ENCODE data around the gene WNT8A. TPM values are rescaled to one million over a fixed set of nuclear protein-coding genes. Genes with fewer than 3 reads are reported as not detected.
"Not testable (repeated sequence)": the region's sequence is repeated elsewhere in the genome, so short reads cannot be mapped to it uniquely, and the experiment has no call there.

WNT8A gene
- total RNA-seq, 1 experiment from 2014 or later = not detected

DNA sequence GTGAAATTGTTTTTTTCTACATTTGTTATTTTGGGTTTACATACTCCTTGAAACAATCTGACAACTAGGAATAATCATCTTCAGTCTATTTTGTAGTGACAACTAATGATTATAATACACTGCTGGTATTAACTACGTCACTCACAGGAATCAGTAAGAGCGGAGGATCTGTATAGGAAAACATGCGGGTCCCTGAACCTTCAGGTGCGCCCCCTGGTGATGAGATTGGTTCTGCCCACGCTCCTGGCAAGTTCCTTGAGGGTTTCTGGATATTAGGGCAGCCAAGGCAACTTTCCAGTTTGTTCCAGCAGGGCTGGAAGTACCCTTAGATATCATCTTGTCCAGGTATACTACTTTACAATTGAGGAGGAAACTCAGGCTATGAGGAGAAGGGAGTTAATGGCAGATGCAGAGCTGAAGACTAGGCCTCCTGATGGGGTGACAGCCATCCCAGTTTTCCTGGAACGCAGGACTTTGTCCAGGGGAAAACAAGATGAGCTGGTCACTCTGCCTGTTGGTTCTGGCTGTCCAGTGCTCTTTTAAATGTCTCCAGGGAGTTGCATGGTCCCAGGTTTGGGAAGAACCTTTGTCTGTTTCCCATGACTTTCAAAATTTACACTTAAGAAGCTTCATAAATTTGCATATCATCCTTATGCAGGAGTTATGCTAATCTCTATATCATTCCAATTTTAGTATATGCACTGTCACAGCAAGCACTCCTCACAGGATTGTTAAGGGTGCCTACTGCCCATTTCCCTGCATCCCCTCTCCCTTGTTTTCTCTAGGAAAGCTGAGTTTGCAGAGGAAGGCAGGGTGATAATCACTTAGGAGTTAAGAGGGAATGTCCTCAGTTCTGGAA is 14.9 kb upstream of the WNT8A start:
- H3K27ac ChIP-seq = no peak overlapping the region
- DNase-seq = peak; percentile 62 to 84
- H3K4me3 ChIP-seq = no peak overlapping the region
- H3K36me3 ChIP-seq = no peaks in the 10 kb centered on the region
- no peaks in the 10 kb centered on the region for H3K27me3 ChIP-seq
- no peaks in the 10 kb centered on the region for H3K9me3 ChIP-seq (replicated peaks)
- H3K4me1 ChIP-seq = no peaks in the 10 kb centered on the region

- H3K27me3 ChIP-seq; H3K4me1 ChIP-seq; H3K27ac ChIP-seq; H3K4me3 ChIP-seq; H3K36me3 ChIP-seq; DNase-seq; H3K9me3 ChIP-seq (replicated peaks): not testable (repeated sequence)
These were observed 13.8 kb upstream of the WNT8A start for GRCh38 chr5:138070026-138070425.

DNA sequence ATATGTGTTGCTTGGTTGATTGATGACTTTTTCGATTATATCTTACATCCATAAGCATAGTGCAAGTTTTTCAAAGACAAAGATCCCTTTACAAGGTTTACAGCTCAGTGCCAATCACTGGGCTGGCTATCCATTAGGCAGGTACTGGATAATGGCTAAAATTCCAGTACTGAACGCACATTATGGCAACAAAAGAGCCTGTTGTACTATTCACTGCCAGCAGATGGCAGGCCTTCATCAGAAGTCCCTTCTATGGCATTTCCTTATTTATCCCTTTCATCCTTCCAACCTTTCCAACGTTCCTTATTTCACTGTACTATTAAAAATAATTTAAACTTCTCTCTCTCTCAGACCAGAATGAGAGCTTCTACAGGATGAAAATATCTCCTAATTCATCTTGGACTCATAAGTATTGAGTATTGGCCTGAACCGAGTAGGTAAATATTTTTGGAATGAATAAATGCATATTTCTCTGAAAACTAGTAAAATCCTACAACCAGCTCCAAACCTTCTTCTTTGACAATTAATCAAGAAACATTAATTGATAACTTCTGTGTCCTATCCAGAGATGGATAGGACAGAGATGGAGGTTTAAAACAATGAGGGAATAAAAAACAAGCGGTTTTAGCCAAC is 6.7 kb upstream of the WNT8A start:
- Histone ChIP-seq H3K27me3 (no peaks in the 10 kb centered on the region; the same call in 1 of the 2 replicates), H3K9me3 (replicated peaks) (no peaks in the 10 kb centered on the region), H3K27ac (no peak overlapping the region), H3K4me1 (no peaks in the 10 kb centered on the region; the same call in 1 of the 2 replicates), H3K36me3 (no peaks in the 10 kb centered on the region), H3K4me3 (no peak overlapping the region)
- peak; percentile 44 to 82 for DNase-seq

DNA sequence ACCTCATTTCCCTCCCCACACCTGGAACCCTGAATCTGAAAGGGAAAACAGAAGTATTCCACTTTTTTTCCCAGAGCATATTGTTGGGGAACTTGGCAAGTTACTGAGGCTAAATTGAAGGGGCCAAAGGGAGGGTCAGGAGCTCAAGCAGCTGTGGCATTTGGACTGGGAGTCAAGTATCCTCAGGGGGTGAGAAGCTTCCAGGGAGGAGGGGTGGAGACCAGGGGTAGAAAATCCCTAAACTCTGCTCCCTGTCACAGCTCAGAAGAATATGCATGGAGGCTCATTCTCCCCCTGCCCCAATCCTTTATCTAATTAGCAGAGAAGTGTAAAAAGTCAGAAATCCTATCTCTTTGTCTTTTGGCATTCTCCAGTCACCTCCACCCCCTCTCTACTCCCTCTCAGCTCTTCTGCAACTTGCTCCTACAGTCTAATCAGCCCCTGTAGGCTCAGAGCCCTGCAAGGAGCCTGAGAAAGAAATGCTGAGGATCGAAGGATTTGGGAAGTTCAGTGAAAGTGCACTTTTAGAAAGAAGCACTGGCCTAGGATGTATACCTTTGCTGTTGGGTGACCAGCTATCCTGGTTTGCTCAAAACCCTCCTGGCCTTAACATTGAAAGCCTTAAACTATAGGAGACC is 5.7 kb upstream of the WNT8A start:
- no peak overlapping the region for H3K4me3 ChIP-seq
- no peaks in the 10 kb centered on the region; the same call in 1 of the 2 replicates for H3K27me3 ChIP-seq
- no peak overlapping the region for H3K27ac ChIP-seq
- H3K4me1 ChIP-seq = no peaks in the 10 kb centered on the region; the same call in 1 of the 2 replicates
- H3K9me3 ChIP-seq (replicated peaks) = no peaks in the 10 kb centered on the region
- DNase-seq = peak in 1 of 2 experiments; percentile 11
- no peaks in the 10 kb centered on the region for H3K36me3 ChIP-seq

DNA sequence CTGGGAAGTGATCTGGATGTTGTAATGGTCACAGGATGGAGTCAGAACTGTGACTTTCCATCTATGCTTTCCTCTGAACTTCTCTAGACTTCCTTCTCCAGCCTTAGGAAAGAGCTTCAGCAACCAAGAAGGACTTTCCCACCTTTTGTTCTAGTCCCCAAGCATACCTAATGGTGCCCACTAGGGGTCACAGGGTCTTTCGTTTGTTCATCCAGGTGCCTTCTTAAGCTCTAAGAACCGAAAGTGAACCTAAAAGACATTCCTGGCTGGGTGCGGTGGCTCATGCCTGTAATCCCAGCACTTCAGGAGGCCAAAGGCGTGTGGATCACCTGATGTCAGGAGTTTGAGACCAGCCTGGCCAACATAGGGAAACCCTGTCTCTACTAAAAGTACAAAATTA is 1.8 kb upstream of the WNT8A start:
- Histone ChIP-seq H3K27me3 (no peaks in the 10 kb centered on the region; the same call in 1 of the 2 replicates), H3K4me1 (no peaks in the 10 kb centered on the region; the same call in 1 of the 2 replicates), H3K4me3 (no peak overlapping the region), H3K9me3 (replicated peaks) (no peaks in the 10 kb centered on the region), H3K36me3 (no peaks in the 10 kb centered on the region), H3K27ac (no peak overlapping the region)
- DNase-seq = no peak

DNA sequence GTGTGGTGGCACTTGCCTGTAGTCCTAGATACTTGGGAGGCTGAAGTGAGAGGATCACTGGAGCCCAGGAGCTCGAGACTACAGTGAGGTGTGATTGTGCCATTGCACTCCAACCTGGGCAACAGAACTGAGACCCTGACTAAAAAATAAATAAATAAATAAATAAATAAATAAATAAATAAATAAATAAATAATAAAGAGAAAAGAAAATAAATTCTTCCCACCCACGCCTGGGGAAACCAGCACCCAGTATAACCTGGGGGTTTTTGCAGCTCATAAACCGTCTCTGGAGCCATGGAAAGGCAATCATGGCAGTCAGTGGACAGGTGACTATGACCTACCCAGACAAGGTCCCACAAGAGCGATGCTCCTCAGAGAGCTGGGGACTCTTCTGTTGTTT is 7.9 kb downstream of the WNT8A start:
- H3K4me1 ChIP-seq = no peaks in the 10 kb centered on the region
- H3K36me3 ChIP-seq = no peaks in the 10 kb centered on the region
- H3K4me3 ChIP-seq = no peak overlapping the region
- H3K27ac ChIP-seq = no peak overlapping the region
- DNase-seq = no peak
- H3K9me3 ChIP-seq (replicated peaks) = no peaks in the 10 kb centered on the region
- H3K27me3 ChIP-seq = peaks cover 5% of the 10 kb centered on the region; the same call in 1 of the 2 replicates

- Histone ChIP-seq H3K27ac (no peak overlapping the region), H3K36me3 (no peaks in the 10 kb centered on the region), H3K27me3 (peaks cover 5% of the 10 kb centered on the region; the same call in 1 of the 2 replicates), H3K4me3 (no peak overlapping the region), H3K9me3 (replicated peaks) (no peaks in the 10 kb centered on the region), H3K4me1 (no peaks in the 10 kb centered on the region)
- DNase-seq = no peak
These were observed 8.5 kb downstream of the WNT8A start for GRCh38 chr5:138092301-138092700.

DNA sequence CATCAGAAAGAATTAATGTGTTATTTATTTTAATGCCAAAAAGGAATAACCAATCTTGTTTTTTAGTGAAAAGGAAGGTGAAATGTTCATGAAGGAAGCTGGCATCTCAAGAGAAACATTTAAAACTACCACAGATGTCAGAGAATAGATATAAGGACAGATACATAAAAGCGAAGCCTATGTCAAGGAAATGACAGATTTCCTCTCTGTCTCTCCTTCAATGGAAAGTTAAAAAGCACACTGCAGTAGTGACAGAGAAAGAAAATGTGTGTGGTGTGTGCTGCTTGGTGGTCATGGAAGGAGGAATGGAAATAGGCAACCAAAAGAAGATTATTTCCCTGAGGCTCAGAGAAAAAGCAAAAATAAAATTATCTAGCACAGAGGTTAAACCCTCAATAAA is 9.2 kb downstream of the WNT8A start:
- H3K4me1 ChIP-seq = no peaks in the 10 kb centered on the region
- no peaks in the 10 kb centered on the region for H3K36me3 ChIP-seq
- H3K9me3 ChIP-seq (replicated peaks) = no peaks in the 10 kb centered on the region
- no peak for DNase-seq
- no peak overlapping the region for H3K4me3 ChIP-seq
- H3K27ac ChIP-seq = no peak overlapping the region
- peaks cover 5% of the 10 kb centered on the region; the same call in 1 of the 2 replicates for H3K27me3 ChIP-seq

DNA sequence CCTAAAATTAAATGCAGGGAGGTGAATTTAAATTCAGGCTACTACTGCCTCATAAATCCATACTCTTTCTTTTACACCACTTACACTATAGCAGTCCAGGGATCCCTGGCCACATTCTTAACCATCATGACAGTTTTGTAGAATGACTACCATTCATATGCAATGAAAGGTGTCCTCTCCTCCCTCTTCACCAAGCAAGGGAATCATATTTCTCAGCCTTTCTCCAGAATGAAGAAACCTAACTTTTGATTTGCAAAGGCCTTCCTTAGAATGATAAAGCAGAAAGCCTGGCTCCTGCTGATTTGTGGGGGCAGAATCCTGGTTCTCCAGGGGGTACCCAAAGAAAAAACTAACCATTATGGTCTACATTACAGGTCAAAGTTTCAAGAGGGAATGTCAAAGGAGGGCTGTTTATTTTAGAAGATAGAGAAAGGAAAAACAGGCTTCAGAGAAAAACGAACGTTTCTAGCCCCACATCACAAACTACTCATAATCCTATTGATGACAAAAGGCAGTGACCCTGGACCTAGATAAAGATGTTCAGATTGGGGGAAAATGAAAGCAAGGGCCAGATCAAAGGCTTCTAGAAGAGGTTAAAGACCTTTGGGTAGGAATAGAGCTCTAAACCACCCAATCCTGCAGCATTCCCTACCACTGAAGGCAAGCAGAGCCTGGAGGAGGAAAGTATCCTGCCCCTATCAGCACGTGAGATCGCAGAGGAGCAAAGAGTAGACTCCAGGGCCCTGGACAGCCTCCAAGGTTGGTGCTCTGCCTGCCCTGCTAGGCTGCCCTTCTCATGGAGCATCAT is 11.5 kb downstream of the WNT8A start:
- DNase-seq = no peak
- Histone ChIP-seq H3K27ac (no peak overlapping the region), H3K4me1 (no peaks in the 10 kb centered on the region), H3K4me3 (no peak overlapping the region), H3K27me3 (peaks cover 10% of the 10 kb centered on the region), H3K36me3 (no peaks in the 10 kb centered on the region), H3K9me3 (replicated peaks) (no peaks in the 10 kb centered on the region)

GRCh38 chr5:138096363-138096762 is 12.5 kb downstream of the WNT8A start:
- Histone ChIP-seq H3K9me3 (replicated peaks) (no peaks in the 10 kb centered on the region), H3K4me1 (no peaks in the 10 kb centered on the region), H3K36me3 (no peaks in the 10 kb centered on the region), H3K27ac (no peak overlapping the region), H3K4me3 (no peak overlapping the region), H3K27me3 (peaks cover 10% of the 10 kb centered on the region)
- DNase-seq = no peak

GRCh38 chr5:138096997-138097828 is 13.4 kb downstream of the WNT8A start:
- no peaks in the 10 kb centered on the region for H3K9me3 ChIP-seq (replicated peaks)
- H3K27me3 ChIP-seq = peaks cover 10% of the 10 kb centered on the region
- H3K4me1 ChIP-seq = no peaks in the 10 kb centered on the region
- H3K36me3 ChIP-seq = no peaks in the 10 kb centered on the region
- no peak overlapping the region for H3K4me3 ChIP-seq
- DNase-seq = no peak
- H3K27ac ChIP-seq = no peak overlapping the region

DNA sequence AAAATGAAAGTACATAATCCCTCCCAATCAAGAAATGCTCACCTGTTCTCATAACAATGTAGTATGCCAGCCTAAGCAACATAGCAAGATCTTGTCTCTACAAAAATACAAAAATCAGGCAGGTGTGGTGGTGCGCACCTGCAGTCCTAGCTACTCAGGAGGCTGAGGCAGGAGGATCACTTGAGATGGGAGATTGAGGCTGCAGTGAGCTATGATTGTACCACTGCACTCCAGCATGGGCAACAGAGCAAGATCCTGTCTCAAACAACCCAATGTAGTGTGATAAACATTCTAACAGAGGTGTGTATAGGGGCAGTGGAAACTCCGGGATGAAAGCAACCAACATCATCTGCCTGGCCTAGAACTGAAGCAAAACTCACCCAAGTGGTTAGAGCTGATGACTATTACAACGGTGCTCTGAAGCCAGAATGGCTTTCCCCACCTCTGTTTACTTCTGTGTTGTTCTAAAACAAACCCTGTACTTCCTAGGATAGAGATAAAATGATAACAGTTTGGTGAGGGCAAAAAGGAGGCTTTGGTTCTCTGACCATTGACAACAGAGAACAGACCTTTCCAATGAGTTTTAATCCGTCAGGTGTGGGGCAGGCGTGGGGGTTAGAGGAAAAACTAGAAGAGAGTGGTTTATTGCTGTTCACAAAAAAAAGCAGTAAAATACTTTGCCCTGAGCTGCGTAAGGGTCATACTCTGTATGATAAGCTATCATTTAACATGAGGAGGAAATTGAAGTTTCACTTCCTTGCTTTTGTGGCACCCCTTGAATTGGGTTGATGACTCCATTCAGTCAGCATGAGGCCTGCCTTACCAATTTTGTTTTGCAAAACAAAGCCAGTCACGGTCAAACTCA is 18.9 kb downstream of the WNT8A start:
- no peaks in the 10 kb centered on the region for H3K9me3 ChIP-seq (replicated peaks)
- H3K4me3 ChIP-seq = no peak overlapping the region
- peaks cover 5% of the 10 kb centered on the region; the same call in 1 of the 2 replicates for H3K27me3 ChIP-seq
- no peaks in the 10 kb centered on the region for H3K36me3 ChIP-seq
- H3K27ac ChIP-seq = no peak overlapping the region
- DNase-seq = no peak
- no peaks in the 10 kb centered on the region for H3K4me1 ChIP-seq

DNA sequence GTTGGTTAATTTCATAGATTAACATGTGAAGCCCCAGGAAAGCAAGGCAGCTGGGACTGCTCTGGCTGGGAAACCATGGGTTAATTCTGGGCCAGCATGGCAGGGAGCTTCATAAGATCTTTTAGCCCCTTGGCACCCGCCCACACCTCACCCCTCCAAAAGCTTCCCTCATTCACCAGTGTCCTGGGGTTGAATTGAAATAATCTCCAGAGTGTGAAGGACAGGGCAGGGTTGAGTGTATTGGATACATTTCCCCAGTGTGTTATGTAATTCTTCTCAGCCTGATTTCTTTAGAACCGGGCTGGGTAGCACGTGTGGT is 19.4 kb downstream of the WNT8A start:
- Histone ChIP-seq H3K27me3 (peaks cover 5% of the 10 kb centered on the region; the same call in 1 of the 2 replicates), H3K36me3 (no peaks in the 10 kb centered on the region), H3K4me1 (no peaks in the 10 kb centered on the region), H3K9me3 (replicated peaks) (no peaks in the 10 kb centered on the region), H3K4me3 (no peak overlapping the region), H3K27ac (no peak overlapping the region)
- no peak for DNase-seq
